Stomach (tissue), 4 donors: ENCODE data around the gene FFAR3.

Source experiments
- EP300 ChIP-seq: sonication (generic); formaldehyde crosslinking; IDR thresholded peaks from one replicate; pipeline ENCODE4 v1.6.1; 2017; ENCODE audit warnings: antibody characterized with exemption
- POLR2A ChIP-seq, 4 donors: fragments of 450-650 bp; IDR thresholded peaks; one replicate each; pipeline ENCODE4 v1.6.1; 2016; ENCODE audit warnings: antibody characterized with exemption in 4 of 4, control low read depth in 2 of 4, mild to moderate bottlenecking in 1 of 4, moderate library complexity in 1 of 4
- TF ChIP-seq, protein P1 (sequence below), 7 experiments: fragments of 450-650 bp in 4 of 7; fragments of 200-600 bp in 3 of 7; sonication (generic) in 3 of 7; IDR thresholded peaks; one replicate each; pipeline ENCODE4 v1.5.1; 2016 to 2019; ENCODE audit warnings: antibody characterized with exemption in 7 of 7, control low read depth in 2 of 7, mild to moderate bottlenecking in 1 of 7

DNA sequence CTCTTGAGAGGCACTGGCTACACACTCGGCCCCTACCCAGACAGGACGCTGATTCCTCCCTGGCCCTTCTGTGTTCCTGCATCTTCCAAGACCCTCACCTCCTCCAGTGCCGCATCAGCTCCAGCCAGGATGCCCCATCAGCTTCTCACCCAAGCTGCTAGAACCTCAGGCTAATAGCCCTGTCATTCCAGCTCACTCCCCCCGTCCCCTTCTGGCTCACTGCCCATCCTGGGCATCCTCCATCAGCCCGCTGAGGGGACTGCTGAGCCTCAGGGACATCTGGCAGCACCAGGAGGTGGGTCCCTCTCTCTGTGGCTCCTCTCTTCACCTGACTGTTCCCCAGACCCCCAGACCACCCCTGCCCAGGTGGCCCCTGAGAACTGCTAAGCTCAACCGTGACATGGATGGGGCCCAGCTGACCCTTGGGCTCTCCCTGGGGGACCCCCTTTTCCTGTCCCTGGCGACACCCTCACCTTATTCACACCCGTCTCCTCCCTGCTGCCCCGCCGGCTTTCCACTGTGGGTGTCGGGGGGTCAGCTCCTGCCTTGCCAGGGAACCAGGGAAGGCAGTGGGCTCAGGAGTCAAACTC, 4.8 kb downstream of the FFAR3 start:
- TF ChIP-seq, protein P1, sequence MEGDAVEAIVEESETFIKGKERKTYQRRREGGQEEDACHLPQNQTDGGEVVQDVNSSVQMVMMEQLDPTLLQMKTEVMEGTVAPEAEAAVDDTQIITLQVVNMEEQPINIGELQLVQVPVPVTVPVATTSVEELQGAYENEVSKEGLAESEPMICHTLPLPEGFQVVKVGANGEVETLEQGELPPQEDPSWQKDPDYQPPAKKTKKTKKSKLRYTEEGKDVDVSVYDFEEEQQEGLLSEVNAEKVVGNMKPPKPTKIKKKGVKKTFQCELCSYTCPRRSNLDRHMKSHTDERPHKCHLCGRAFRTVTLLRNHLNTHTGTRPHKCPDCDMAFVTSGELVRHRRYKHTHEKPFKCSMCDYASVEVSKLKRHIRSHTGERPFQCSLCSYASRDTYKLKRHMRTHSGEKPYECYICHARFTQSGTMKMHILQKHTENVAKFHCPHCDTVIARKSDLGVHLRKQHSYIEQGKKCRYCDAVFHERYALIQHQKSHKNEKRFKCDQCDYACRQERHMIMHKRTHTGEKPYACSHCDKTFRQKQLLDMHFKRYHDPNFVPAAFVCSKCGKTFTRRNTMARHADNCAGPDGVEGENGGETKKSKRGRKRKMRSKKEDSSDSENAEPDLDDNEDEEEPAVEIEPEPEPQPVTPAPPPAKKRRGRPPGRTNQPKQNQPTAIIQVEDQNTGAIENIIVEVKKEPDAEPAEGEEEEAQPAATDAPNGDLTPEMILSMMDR (IDR thresholded peaks at IDR 0.05) = no peak
- TF ChIP-seq POLR2A (IDR thresholded peaks at IDR 0.05) (no peak), EP300 (no peak)
